Activated CD8-positive, alpha-beta memory T cell treated with anti-CD3 and anti-CD28 coated beads, Interleukin-2, amount 50 U/mL, for 4 hours (primary cell): ENCODE measurements around the gene MRAP2.

Experiments used
- DNase-seq: peaks from one replicate; pipeline ENCODE4 v3.0.0-alpha.2; 2020

Gene MRAP2

DNA sequence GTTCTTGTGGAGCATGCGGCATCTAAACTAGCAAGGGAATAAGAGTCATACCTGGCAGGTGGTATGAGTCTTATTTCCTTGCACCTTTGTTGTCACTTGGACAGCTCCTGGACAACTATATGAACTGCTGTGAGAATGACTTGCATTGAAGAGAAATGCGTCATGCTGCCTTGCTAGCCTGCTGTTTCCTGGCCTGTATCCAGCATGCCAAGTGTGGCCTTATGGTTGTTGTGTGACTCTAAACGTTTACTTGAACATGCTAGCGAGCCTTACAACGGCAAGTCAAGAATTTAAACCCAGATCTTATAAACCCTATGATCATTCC lies 103.4 kb downstream of the MRAP2 start:
- no peak for DNase-seq

- DNase-seq = no peak
Measured at GRCh38 chr6:84137989-84138575, 104.5 kb downstream of the MRAP2 start.

- no peak for DNase-seq
Measured at GRCh38 chr6:84139311-84139710, 105.7 kb downstream of the MRAP2 start.
